IMR-90 (cell line): ENCODE results near the gene TAF3. TPM values are rescaled to one million over a fixed set of nuclear protein-coding genes. Genes with fewer than 3 reads are reported as not detected.

Source experiments
- ATAC-seq: fragments of 200-7000 bp; cut with Tn5 transposase; 2 replicates; pipeline ENCODE4 v1.9.1; 2020; ENCODE audit warnings: low read depth, mild to moderate bottlenecking, moderate library complexity
- BruUV-seq: library from RNA; stranded (reverse); fragments of 400-500 nt; replicated peaks from 2 replicates; lab custom pipeline; 2021; lab: Mats Ljungman, UMichigan
- CTCF ChIA-PET: fragments of 300-600 bp; formaldehyde crosslinking; extraction: SDS; loops from one replicate; lab custom pipeline; 2021; ENCODE audit warnings: antibody characterized with exemption; lab: Yijun Ruan, JAX
- POLR2A ChIA-PET: fragments of 300-600 bp; sonication (Branson Sonifier 250); formaldehyde crosslinking; loops from one replicate; lab custom pipeline; 2022; ENCODE audit warnings: antibody characterized with exemption; ENCODE audit not compliant: unreplicated experiment; lab: Charles Lee
- DNase-seq: peaks from one replicate; pipeline ENCODE4 v3.0.0; 2013
- H2AFZ ChIP-seq: replicated peaks from 2 replicates; pipeline ENCODE3; 2013; ENCODE audit warnings: low read length, mild to moderate bottlenecking; ENCODE audit not compliant: poor library complexity
- H2AK5ac ChIP-seq: 2 replicates; pipeline ENCODE4 v1.6.1; 2013; ENCODE audit warnings: low read depth, low read length, inconsistent platforms
- H2AK9ac ChIP-seq: replicated peaks from 2 replicates; pipeline ENCODE3; 2013; ENCODE audit warnings: mild to moderate bottlenecking, low read depth, low read length, moderate library complexity; ENCODE audit not compliant: poor library complexity
- H2BK120ac ChIP-seq: 2 replicates; pipeline ENCODE4 v1.6.1; 2013; ENCODE audit warnings: low read depth, low read length, inconsistent platforms
- H2BK15ac ChIP-seq: 3 replicates; pipeline ENCODE4 v1.6.1; 2013; ENCODE audit warnings: low read depth, low read length, inconsistent platforms
- H2BK20ac ChIP-seq: 2 replicates; pipeline ENCODE4 v1.6.1; 2013; ENCODE audit warnings: low read depth, mild to moderate bottlenecking, inconsistent platforms, low read length, moderate library complexity
- H2BK5ac ChIP-seq: 2 replicates; pipeline ENCODE4 v1.6.1; 2013; ENCODE audit warnings: mild to moderate bottlenecking, low read depth, low read length, inconsistent platforms; ENCODE audit not compliant: poor library complexity, severe bottlenecking
- H3K14ac ChIP-seq: replicated peaks from 2 replicates; pipeline ENCODE4 v1.6.1; 2013; ENCODE audit warnings: low read depth, low read length, inconsistent platforms
- H3K18ac ChIP-seq: 2 replicates; pipeline ENCODE4 v1.6.1; 2013; ENCODE audit warnings: low read depth, low read length, control low read depth
- H3K23ac ChIP-seq: 2 replicates; pipeline ENCODE4 v1.6.1; 2013; ENCODE audit warnings: low read depth, low read length, inconsistent platforms
- H3K27ac ChIP-seq: 2 replicates; pipeline ENCODE4 v1.5.1; 2013; ENCODE audit warnings: mild to moderate bottlenecking, control low read depth, low read length; ENCODE audit not compliant: insufficient read depth
- H3K27me3 ChIP-seq: 2 replicates; pipeline ENCODE4 v1.6.1; 2013; ENCODE audit warnings: low read length; ENCODE audit not compliant: control insufficient read depth, insufficient read depth
- H3K36me3 ChIP-seq: 2 replicates; pipeline ENCODE4 v1.6.1; 2013; ENCODE audit warnings: low read length, mixed read lengths; ENCODE audit not compliant: control insufficient read depth, insufficient read depth
- H3K4ac ChIP-seq: 2 replicates; pipeline ENCODE4 v1.6.1; 2013; ENCODE audit warnings: low read depth, low read length, inconsistent platforms
- H3K4me1 ChIP-seq: 2 replicates; pipeline ENCODE4 v1.6.1; 2013; ENCODE audit warnings: low read length, mixed read lengths; ENCODE audit not compliant: control insufficient read depth, insufficient read depth
- H3K4me2 ChIP-seq: 2 replicates; pipeline ENCODE4 v1.6.1; 2013; ENCODE audit warnings: low read depth, mild to moderate bottlenecking, control low read depth, low read length, moderate library complexity
- H3K4me3 ChIP-seq: 2 replicates; pipeline ENCODE4 v1.5.1; 2013; ENCODE audit warnings: low read depth, mild to moderate bottlenecking, control low read depth, low read length, moderate library complexity; ENCODE audit not compliant: insufficient read depth
- H3K56ac ChIP-seq: 2 replicates; pipeline ENCODE4 v1.6.1; 2013; ENCODE audit warnings: low read length, inconsistent platforms; ENCODE audit not compliant: insufficient read depth; ENCODE audit errors: extremely low read depth
- H3K79me1 ChIP-seq, 2 experiments: 2 replicates each; pipeline ENCODE4 v1.6.1; 2013; ENCODE audit warnings: low read length in 2 of 2, inconsistent platforms in 1 of 2, low read depth in 1 of 2
- H3K9ac ChIP-seq: 2 replicates; pipeline ENCODE4 v1.6.1; 2013; ENCODE audit warnings: low read depth, low read length, control low read depth
- H3K9me1 ChIP-seq: 2 replicates; pipeline ENCODE4 v1.6.1; 2013; ENCODE audit warnings: low read length, inconsistent platforms; ENCODE audit not compliant: insufficient read depth
- H3K9me3 ChIP-seq: 2 replicates; pipeline ENCODE4 v1.6.1; 2013; ENCODE audit warnings: low read length; ENCODE audit not compliant: control insufficient read depth, insufficient read depth
- H4K20me1 ChIP-seq: 2 replicates; pipeline ENCODE4 v1.6.1; 2013; ENCODE audit warnings: low read length, inconsistent platforms; ENCODE audit not compliant: insufficient read depth
- H4K5ac ChIP-seq: 2 replicates; pipeline ENCODE4 v1.6.1; 2013; ENCODE audit warnings: mild to moderate bottlenecking, low read depth, low read length, control low read depth
- H4K8ac ChIP-seq, 2 experiments: 2 replicates each; pipeline ENCODE4 v1.6.1; 2013; ENCODE audit warnings: low read depth in 2 of 2, low read length in 2 of 2, control low read depth in 1 of 2, inconsistent platforms in 1 of 2
- H4K91ac ChIP-seq: 2 replicates; pipeline ENCODE4 v1.6.1; 2013; ENCODE audit warnings: low read depth, low read length, inconsistent platforms; ENCODE audit not compliant: insufficient read depth
- BHLHE40 ChIP-seq: fragments of 150-350 bp; IDR thresholded peaks from 2 replicates; pipeline ENCODE4 v1.6.1; 2016; ENCODE audit warnings: mild to moderate bottlenecking, low read depth, low read length
- CEBPB ChIP-seq: IDR thresholded peaks from 2 replicates; pipeline ENCODE4 v1.6.1; 2012; ENCODE audit warnings: low read depth, low read length, improper control_type of control experiment
- CHD1 ChIP-seq: IDR thresholded peaks from 2 replicates; pipeline ENCODE4 v1.6.1; 2012; ENCODE audit warnings: low read depth, low read length, improper control_type of control experiment
- CTCF ChIP-seq: conservative IDR thresholded peaks from 2 replicates; pipeline ENCODE4 v1.5.1; 2012; ENCODE audit warnings: mild to moderate bottlenecking, low read depth, low read length, improper control_type of control experiment
- FOS ChIP-seq: fragments of 150-350 bp; IDR thresholded peaks from 2 replicates; pipeline ENCODE4 v1.6.1; 2016; ENCODE audit warnings: low read depth, low read length
- MAFK ChIP-seq: IDR thresholded peaks from 2 replicates; pipeline ENCODE4 v1.6.1; 2012; ENCODE audit warnings: low read depth, low read length, improper control_type of control experiment
- MAZ ChIP-seq: IDR thresholded peaks from 2 replicates; pipeline ENCODE4 v1.6.1; 2012; ENCODE audit warnings: low read depth, mild to moderate bottlenecking, low read length, improper control_type of control experiment, moderate library complexity, borderline replicate concordance
- NFE2L2 ChIP-seq: fragments of 150-350 bp; IDR thresholded peaks from 2 replicates; pipeline ENCODE4 v1.6.1; 2016; ENCODE audit warnings: low read depth, mild to moderate bottlenecking, low read length
- POLR2A ChIP-seq: IDR thresholded peaks from 2 replicates; pipeline ENCODE4 v1.6.1; 2012; ENCODE audit warnings: mild to moderate bottlenecking, low read depth, low read length
- RAD21 ChIP-seq: IDR thresholded peaks from 2 replicates; pipeline ENCODE4 v1.6.1; 2012; ENCODE audit warnings: low read length, improper control_type of control experiment
- RCOR1 ChIP-seq: IDR thresholded peaks from 2 replicates; pipeline ENCODE4 v1.6.1; 2012; ENCODE audit warnings: mild to moderate bottlenecking, low read length, improper control_type of control experiment; ENCODE audit not compliant: insufficient replicate concordance
- RFX5 ChIP-seq: IDR thresholded peaks from 2 replicates; pipeline ENCODE4 v1.8.0; 2012; ENCODE audit warnings: low read depth, mild to moderate bottlenecking, low read length, moderate library complexity
- USF2 ChIP-seq: fragments of 150-350 bp; IDR thresholded peaks from 2 replicates; pipeline ENCODE4 v1.6.1; 2017; ENCODE audit warnings: mild to moderate bottlenecking, antibody characterized with exemption, low read length, low read depth
- WGBS, 2 experiments: methylation state at CpG; one replicate each; pipeline versions ENCODE4 v1.1.5 to v1.1.7; 2013; ENCODE audit warnings: missing lambda C conversion rate in 2 of 2; ENCODE audit not compliant: insufficient read length in 1 of 2; ENCODE audit errors: extremely low coverage in 2 of 2; 5-methylcytosine and 5-hydroxymethylcytosine counted together
- dilution Hi-C: fragments of 300-500 bp; cut with HindIII; formaldehyde crosslinking; loops from one replicate; pipeline ENCODE4 v1.14.3; 2018; ENCODE audit warnings: low sequenced_read_pairs; ENCODE audit not compliant: unreplicated experiment
- in situ Hi-C: fragments of 300-500 bp; cut with MboI; formaldehyde crosslinking; loops from 3 replicates; pipeline ENCODE4 v1.14.3; 2019; ENCODE audit warnings: low sequenced_read_pairs, inconsistent platforms, mixed read lengths
- intact Hi-C: fragments of 100-400 bp; cut with micrococcal nuclease; formaldehyde crosslinking; loops from 2 replicates; pipeline ENCODE4 v1.10.0; 2022
- polyA plus RNA-seq, 3 experiments: library from polyadenylated mRNA; depleted of rRNA; stranded (reverse); fragments of >200 nt; gene quantifications; 2 replicates each; pipeline ENCODE4 v1.2.3, GENCODE V29; 2012; ENCODE audit warnings: low replicate concordance in 1 of 3
- total RNA-seq: library from RNA; depleted of rRNA; stranded (reverse); fragments of >200 nt; gene quantifications from 2 replicates; pipeline ENCODE4 v1.2.3, GENCODE V29; 2012
- TF ChIP-seq, protein P1 (sequence below): fragments of 150-350 bp; IDR thresholded peaks from 2 replicates; pipeline ENCODE4 v1.6.1; 2016; ENCODE audit warnings: low read depth, mild to moderate bottlenecking, low read length, moderate library complexity, borderline replicate concordance

Gene TAF3
- total and polyA plus RNA-seq, 2 of the 4 experiments (the other 2 are of a cell fraction), result 1.4 to 2.3 TPM

DNA sequence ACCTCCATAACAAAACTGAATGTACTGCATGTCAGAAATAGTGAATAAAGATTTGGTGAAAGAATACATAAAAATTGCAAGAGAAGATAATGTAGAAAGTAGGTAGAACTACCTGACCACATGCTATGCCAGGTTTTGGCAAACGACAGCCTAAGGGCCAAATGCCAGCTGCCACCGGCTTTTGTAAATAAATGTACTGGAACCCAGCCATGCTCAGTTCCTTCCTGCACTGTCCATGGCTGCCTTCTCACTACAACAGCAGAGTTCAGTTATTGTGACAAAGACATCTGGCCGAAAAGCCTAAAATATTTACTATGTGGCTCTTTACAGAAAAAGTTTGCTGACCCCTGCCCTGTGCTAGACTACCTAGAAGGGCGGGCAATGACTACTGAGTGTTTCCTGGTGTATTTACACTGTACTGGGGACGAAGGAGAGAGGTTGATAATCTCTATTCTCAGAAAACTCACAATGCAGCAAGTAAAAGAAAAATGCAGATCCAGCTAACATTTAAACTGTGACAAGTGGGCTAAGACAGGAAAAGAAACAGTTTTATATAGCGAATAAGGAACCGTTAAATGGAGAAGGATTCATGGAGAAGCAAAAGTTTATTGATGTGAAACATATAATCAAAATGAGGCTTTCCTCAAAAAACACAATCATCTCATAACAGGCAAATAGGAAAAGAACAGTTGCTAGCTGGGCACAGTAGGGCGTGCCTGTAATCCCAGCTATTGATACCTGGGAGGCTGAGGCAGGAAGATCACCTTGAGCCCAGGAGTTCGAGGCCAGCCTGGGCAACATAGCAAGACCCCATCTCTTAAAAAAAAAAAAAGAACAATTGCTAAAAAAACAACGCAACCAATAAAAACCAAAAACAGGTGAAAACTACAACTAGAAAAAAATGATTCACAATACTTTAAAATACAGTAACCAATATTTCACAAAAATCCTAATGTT lies 44.2 kb upstream of the TAF3 start:
- H3K36me3 ChIP-seq, result peaks cover 32% of the 10 kb centered on the region
- H3K27ac ChIP-seq, result no peak overlapping the region
- TF ChIP-seq RAD21 (no peak), CTCF (no peak), MAFK (no peak), FOS (no peak), POLR2A (no peak), RCOR1 (no peak), CEBPB (no peak), NFE2L2 (no peak), BHLHE40 (no peak), RFX5 (no peak), USF2 (no peak), MAZ (no peak), CHD1 (no peak)
- TF ChIP-seq, protein P1, sequence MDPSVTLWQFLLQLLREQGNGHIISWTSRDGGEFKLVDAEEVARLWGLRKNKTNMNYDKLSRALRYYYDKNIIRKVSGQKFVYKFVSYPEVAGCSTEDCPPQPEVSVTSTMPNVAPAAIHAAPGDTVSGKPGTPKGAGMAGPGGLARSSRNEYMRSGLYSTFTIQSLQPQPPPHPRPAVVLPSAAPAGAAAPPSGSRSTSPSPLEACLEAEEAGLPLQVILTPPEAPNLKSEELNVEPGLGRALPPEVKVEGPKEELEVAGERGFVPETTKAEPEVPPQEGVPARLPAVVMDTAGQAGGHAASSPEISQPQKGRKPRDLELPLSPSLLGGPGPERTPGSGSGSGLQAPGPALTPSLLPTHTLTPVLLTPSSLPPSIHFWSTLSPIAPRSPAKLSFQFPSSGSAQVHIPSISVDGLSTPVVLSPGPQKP, result no peak
- H2AK9ac ChIP-seq, result no peak overlapping the region
- CTCF ChIA-PET, result interaction anchor here (1.0 kb wide), 1 partner anchor 9 kb away, joined by 10 read pairs; no protein-coding TSS in a partner anchor
- no peak overlapping the region for H4K91ac ChIP-seq
- no peak overlapping the region for H3K56ac ChIP-seq
- no peak overlapping the region for H3K18ac ChIP-seq
- H3K4me1 ChIP-seq, result no peaks in the 10 kb centered on the region; the same call in 1 of the 2 replicates
- ATAC-seq (no peak), DNase-seq (no peak)
- BruUV-seq, result no TSS peak
- H3K9me3 ChIP-seq, result no peaks in the 10 kb centered on the region
- dilution Hi-C loops, result no loop called here
- no peak overlapping the region for H2AFZ ChIP-seq
- in situ Hi-C loops, result no loop called here
- no peak overlapping the region for H3K9ac ChIP-seq
- H2BK120ac ChIP-seq, result no peak overlapping the region
- no peaks in the 10 kb centered on the region for H3K27me3 ChIP-seq
- H4K20me1 ChIP-seq, result no peaks in the 10 kb centered on the region; the same call in 1 of the 2 replicates
- H3K4ac ChIP-seq, result no peak overlapping the region
- H2BK20ac ChIP-seq, result no peak overlapping the region
- H2AK5ac ChIP-seq, result no peak overlapping the region
- H2BK15ac ChIP-seq, result no peak overlapping the region
- 60% methylated on average over 2 of the region's 10 CpGs; no CpG with 5 or more reads in 1 of the 2 experiments for WGBS, 2 experiments
- H3K23ac ChIP-seq, result no peak overlapping the region
- no peak overlapping the region for H2BK5ac ChIP-seq
- no peak overlapping the region for H3K4me3 ChIP-seq
- no peak overlapping the region for H4K5ac ChIP-seq
- H4K8ac ChIP-seq, result no peak overlapping the region
- no peaks in the 10 kb centered on the region; the same call in 1 of the 2 replicates for H3K9me1 ChIP-seq
- peaks cover 0 to 8% of the 10 kb centered on the region in 2 experiments; a peak in 3 of 4 replicates for H3K79me1 ChIP-seq
- POLR2A ChIA-PET, result no interaction called here
- no peak overlapping the region for H3K4me2 ChIP-seq
- intact Hi-C loops, result no loop called here
- no peak overlapping the region for H3K14ac ChIP-seq
